Activated naive CD4-positive, alpha-beta T cell treated with Interleukin-2 at 50 U/mL for 16 hours (primary cell): ENCODE data around the gene BRD2.
A peak's percentile ranks its signal among the peaks of the same experiment; 100 is the strongest.

ENCODE experiments used
- DNase-seq: peaks from one replicate; pipeline ENCODE4 v3.0.0-alpha.2; 2020

The BRD2 gene

DNA sequence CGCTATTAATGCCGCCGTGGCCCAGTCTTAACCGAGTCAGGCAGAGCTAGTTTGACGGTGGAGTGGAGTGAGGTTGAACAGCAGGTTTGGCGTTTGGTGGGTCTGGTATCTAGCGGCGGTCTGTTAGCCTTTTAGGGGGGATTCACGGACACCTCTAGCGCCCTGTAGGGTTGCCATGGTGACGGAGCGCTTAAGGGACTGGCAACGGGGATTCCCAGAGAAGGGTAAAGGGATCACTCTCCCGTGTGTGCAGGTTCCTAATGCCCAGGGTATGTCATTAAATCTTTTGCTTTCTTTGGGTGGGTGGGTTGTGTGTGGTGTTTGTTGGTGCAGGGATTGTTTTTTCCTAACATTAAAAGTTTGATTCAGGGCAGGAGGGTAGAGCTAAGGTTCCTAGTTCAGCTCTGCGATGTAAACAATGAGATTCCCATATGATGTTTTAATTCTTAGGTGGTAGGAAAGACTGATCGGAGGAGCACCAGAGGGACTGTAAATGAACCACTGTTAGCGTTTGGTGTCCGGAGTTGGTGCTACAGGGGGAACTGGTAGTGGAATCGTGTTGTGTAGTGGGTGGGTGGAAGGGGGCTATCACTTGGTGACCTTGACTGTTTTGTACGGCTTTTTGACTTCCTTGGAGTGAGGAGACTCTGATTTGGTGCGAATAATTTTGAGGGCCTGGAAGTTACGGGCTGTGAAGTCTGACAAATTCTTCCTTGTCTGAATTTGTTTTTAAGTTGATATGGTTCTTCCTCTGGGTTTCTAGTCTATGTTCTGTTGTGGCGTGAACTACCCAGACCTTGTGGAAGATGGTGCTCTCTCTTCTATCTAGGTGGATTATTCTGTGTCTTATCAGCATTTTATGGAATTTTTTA lies 5.0 kb downstream of the BRD2 start:
- DNase-seq = peak; percentile 49

DNA sequence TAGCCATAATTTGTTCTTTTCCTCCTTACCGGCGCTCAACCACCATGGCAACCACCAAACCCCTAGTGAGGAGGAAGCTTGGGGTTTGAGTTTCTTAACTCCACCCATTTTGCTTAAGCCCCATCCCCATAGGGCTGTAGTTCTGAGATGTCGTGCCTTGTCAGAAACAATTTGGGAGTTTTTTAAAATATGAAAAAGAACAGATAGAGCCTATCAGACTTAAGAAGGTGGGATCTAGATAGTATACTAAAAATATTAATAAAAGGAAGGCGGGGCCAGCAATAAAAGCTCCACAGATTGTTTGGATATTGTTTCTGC lies 5.6 kb downstream of the BRD2 start:
- DNase-seq = peak; percentile 31

DNA sequence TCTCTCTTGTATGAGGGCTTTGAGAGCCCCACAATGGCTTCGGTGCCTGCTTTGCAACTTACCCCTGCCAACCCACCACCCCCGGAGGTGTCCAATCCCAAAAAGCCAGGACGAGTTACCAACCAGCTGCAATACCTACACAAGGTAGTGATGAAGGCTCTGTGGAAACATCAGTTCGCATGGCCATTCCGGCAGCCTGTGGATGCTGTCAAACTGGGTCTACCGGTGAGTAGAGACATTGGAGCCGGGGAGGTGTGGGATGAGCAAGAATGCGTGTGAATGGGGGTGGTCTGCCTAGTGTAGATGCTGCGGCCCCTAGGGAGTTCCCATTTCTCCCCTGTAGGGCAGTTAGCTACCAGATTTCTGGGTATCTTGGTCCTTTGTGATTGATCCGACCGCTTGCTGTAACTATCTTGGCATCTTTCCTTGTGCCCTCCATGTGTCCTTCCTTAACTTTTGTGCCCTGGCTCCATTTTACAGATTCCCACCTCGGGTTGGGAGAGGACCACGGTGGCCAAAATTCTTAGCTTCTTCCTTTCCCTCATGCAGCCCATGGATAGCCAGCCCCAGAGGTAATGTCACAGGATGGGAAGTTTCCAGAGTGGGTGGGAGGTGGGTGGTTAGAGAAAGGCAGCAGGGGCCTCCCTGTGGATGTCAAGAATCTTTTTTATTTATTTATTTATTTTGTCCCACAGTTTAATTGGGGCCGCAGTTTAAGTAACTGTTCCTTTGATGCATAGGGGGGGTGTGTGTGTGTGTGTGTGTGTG lies 6.3 kb downstream of the BRD2 start:
- no peak for DNase-seq

DNA sequence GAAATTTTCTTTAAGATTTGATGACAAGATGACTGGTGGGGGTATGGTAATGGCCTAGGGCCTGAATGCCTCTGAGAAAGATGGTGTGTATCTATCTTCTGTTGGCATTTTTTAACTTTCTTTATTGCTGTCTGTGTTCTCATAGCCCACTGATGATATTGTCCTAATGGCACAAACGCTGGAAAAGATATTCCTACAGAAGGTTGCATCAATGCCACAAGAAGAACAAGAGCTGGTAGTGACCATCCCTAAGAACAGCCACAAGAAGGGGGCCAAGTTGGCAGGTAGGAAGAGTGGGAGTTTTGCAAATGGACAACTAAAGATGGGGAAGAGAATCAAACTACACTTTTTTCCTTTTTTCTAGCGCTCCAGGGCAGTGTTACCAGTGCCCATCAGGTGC lies 7.5 kb downstream of the BRD2 start:
- DNase-seq = no peak

DNA sequence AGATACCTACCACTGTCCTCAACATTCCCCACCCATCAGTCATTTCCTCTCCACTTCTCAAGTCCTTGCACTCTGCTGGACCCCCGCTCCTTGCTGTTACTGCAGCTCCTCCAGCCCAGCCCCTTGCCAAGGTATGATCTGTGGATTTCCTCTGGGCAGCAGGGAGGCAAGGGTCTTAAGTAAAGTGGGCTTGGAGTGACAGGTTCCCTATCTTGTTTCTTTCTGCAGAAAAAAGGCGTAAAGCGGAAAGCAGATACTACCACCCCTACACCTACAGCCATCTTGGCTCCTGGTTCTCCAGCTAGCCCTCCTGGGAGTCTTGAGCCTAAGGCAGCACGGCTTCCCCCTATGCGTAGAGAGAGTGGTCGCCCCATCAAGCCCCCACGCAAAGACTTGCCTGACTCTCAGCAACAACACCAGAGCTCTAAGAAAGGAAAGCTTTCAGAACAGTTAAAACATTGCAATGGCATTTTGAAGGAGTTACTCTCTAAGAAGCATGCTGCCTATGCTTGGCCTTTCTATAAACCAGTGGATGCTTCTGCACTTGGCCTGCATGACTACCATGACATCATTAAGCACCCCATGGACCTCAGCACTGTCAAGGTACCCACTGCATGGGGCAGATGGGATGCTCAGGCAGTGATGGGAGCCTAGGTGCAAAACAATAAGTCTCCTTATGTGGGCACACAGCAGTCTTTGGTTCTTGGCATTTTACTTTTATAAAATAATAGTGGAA lies 8.1 kb downstream of the BRD2 start:
- no peak for DNase-seq

DNA sequence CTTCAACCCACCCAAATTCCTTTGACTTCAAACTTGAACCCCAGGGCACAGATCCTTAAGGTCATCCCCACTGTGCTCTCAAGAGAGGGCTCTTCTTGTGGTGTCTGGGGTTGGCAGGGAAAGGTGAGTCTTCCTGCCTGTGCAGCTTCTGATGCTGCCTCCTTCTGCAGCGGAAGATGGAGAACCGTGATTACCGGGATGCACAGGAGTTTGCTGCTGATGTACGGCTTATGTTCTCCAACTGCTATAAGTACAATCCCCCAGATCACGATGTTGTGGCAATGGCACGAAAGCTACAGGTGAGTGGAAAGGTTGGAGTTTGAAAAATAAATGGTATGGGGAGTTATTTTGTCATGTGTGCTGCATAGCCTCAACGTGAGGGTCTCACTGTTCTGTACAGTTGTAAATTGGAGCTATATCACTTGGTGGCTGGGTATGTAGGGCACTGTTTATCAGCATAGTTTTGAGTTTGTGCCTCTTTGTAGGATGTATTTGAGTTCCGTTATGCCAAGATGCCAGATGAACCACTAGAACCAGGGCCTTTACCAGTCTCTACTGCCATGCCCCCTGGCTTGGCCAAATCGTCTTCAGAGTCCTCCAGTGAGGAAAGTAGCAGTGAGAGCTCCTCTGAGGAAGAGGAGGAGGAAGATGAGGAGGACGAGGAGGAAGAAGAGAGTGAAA lies 9.0 kb downstream of the BRD2 start:
- DNase-seq = no peak

DNA sequence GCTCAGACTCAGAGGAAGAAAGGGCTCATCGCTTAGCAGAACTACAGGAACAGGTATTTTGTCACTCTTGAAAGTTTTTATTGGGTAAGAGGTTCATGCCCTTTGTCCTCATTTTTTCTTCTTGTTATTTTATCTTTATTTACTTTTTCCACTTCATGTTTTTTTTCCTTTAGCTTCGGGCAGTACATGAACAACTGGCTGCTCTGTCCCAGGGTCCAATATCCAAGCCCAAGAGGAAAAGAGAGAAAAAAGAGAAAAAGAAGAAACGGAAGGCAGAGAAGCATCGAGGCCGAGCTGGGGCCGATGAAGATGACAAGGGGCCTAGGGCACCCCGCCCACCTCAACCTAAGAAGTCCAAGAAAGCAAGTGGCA lies 9.5 kb downstream of the BRD2 start:
- DNase-seq = no peak

DNA sequence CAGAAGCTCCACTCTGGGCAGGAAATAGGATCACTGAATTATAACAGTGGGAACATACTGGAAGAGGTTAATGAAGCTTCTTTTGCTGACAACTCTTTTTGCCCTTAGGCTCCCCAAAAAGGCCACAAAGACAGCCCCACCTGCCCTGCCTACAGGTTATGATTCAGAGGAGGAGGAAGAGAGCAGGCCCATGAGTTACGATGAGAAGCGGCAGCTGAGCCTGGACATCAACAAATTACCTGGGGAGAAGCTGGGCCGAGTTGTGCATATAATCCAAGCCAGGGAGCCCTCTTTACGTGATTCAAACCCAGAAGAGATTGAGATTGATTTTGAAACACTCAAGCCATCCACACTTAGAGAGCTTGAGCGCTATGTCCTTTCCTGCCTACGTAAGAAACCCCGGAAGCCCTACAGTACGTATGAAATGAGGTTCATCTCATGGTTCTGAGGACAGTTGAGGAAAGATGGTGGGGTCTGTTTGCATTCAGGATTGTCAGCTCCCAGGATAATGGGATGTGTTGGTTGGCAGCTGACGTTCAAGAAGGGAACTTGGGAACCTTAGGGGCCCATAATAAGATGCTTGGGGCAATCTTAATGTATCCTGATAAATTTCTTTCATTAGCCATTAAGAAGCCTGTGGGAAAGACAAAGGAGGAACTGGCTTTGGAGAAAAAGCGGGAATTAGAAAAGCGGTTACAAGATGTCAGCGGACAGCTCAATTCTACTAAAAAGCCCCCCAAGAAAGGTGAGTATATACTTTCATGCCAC lies 11.5 kb downstream of the BRD2 start:
- no peak for DNase-seq

DNA sequence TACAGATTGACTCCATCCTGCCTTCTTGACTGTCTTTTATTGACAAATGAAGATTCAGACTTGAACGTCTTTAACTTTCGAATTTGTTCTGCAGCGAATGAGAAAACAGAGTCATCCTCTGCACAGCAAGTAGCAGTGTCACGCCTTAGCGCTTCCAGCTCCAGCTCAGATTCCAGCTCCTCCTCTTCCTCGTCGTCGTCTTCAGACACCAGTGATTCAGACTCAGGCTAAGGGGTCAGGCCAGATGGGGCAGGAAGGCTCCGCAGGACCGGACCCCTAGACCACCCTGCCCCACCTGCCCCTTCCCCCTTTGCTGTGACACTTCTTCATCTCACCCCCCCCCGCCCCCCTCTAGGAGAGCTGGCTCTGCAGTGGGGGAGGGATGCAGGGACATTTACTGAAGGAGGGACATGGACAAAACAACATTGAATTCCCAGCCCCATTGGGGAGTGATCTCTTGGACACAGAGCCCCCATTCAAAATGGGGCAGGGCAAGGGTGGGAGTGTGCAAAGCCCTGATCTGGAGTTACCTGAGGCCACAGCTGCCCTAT lies 12.2 kb downstream of the BRD2 start:
- no peak for DNase-seq

DNA sequence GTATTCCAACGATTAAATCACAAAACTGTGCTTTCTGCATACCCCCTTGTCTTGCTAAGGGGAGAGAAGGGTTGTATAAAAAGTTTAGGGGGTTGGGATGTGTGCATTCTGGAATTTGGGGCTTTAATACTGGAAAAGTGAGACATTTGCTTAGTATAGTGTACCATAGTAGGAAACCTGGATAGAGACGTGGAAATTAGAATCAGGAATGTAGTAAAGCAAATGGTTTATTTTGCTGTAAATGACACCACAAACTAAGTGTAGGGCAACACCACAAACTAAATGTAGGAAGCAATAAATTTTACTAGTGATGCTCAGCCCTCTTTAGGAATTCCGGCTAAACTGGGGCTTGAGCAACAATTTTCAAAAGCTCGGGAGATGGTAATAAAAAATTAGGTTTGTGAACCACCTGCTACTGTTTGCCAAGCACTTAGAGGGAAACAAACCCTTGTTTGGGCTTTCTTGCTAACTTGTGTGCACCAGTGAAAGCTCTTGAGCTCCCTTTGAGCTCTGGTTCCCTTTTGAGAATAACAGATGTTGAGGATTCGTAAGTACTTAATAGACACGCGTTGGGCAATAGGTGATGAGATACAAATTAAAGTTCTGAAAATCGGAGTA lies 13.8 kb downstream of the BRD2 start:
- DNase-seq = no peak

DNA sequence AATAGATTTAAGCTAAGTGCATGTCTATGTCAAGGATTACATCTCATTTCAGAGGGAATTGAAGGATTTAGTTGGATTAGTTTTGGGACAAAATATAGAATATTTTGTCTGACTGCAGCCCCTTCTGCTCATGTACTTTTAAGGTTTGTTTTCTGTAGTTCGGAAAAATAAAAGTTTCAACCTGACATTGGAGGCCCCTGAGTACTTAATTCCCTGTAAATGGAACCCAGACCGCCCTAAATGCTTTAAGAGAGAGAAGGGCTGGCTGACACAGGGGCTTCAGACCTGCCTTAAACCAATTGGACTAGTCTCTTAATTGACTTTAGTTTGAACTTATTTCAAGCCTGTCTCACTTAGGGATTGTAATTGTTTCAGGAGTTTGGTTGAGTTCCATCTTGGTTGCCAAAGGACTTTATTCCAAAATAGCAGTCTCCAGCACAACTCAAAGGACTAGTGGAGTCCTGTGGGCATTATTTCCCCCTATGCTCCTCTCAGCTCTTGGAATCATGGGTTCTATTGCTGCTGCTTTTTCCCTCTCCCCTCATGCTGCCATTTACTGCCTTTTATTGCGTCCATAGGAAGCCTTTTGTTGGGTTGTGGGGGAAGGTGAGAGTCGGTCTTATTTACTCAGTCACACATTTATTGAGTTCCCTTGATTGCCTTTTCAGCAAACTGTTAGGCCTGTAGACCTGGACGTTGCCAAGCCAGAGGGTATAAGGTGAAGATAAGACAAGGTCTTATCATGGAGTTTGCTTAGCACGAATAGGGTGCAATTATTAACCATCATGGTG lies 14.5 kb downstream of the BRD2 start:
- no peak for DNase-seq

DNA sequence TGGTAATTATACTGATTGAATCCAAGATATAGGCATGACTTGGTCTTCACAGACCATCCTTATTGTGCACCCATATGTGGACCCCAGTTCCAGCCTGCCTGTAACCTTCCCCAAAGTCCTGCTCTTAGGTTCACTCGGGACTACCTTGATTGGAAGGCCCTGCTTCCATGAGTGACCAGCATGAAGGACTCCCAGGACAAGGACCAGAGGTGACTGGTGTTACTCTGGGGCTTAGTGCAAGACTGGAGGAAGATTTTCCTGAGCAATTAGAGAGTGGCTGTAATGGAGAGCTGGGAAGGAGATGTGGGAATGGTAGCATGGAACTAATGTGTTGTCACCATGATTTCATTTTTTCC lies 15.1 kb downstream of the BRD2 start:
- no peak for DNase-seq

DNA sequence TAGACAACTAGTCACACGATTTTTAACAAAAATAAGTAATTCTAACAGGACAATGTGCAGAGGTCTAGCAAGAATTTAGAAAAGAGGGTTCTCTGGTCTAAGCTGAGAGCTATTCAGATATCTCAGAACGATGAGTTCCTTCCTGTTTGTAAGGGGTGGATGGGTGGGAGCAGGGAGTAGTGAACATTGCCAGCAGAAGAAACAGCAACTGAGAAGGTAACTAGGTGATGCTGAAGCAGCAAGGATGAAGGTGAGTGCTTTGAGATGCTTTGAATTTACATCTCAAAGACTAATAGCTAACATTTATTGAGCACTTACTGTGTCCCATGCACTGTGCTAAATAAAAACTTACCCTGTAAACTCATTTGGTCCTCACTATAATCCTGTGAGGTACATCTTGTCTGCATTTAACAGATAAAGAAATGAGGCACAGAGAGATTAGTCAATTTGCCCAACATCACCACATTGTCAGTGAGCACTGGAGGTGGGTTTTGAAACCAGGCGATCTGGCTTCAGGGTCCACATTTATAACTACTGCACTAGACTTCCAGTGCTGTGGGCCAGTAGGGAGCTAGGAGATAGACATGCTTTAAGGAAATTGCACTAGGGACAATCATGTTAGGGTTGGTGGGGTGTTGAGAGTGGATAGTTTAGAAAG lies 15.7 kb downstream of the BRD2 start:
- no peak for DNase-seq

DNA sequence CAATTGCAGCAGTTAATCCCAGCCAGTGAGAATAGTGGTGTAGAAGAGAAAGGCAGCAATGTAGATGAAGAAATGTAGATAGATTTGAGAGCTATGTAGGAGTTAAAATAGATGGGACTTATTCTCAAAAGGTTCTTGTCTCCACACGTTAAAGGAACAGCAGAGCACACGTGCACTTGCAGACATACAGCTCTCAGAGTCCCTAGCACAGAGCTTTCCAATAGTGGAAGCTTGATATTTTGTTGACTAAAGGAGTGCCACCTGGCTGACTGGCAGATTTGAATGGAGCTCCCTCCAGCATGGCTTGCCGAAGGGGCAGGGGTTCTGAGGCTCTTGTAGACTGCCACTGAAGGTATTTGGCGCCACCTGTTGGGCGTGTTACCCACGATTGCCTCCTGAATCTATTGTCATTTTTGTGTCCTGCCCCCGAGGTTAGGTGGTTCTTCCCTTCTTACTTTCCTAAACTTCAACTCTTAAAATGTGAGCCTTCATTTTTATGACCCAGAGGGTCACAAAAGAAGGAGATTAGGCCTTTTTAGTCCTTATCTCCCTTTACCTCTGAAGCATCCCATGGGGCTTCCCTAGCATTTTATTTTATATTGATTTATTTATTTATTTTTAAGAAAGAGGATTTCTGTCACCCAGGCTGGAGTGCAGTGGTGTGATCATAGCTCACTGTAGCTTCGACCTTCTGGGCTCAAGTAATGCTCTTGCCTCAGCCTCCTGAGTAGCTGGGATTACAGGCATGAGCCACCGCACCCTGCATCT lies 16.4 kb downstream of the BRD2 start:
- peak; percentile 91 for DNase-seq

DNA sequence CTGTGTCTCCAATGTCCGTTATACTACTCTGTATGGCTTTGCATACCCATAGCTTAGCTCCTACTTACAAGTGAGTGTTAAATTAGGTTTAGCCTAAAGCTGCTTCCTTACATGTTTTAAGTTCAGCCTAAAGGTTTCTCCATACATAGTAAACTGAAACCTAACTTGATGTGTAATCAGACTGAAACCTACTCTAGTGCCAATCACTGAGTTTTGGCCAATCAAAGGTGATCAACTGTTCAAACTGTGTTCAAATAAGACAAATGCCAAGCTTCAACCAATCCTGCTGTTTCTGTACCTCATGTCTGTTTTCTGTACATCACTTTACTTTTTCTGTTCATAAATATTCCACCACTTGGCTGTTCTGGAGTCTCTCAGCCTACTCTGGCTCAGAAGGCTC lies 21.0 kb downstream of the BRD2 start:
- no peak for DNase-seq

DNA sequence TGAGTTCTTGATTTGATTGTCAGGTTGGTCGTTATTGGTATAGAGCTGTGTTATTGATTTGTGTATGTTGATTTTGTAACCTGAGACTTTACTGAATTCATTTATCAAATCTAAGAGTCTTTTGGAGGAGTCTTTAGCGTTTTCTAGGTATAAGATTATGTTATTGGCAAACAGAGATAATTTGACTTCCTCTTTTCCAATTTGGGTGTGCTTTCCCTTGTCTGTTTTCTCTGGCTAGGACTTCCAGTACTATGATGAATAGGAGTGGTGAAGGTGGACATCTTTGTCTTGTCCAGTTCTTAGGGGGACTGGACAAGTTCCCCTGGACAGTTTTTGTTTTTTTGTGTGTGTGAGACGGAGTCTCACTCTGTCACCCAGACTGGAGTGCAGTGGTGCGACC lies 23.6 kb downstream of the BRD2 start:
- DNase-seq = no peak

DNA sequence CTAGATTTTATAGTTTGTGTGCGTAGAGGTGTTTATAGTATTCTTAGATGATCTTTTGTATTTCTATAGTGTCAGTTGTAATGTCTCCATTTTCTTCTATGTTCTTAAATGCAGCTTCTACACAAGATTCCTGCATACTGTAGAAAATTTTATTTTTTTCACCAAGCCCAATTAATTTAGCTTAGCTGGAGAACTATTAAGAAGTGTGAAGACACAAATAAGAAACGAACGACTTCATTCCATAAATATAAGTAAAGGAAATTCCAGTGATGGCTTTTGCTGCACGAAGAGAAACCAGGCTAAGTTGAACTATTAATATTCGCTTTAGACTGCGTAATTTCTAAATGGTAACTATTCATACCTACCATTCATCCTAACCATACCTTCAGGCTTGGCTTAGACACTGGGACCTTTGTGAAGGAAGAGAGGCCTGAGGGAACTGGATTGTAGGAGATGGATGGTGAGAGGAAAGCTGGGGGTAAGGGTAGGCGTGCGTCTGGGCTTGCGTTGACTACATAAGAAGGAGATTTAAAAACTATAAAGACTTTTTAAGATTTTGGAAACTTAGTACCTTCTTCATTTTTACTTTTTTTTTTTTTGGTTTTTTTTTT lies 25.1 kb downstream of the BRD2 start:
- no peak for DNase-seq

DNA sequence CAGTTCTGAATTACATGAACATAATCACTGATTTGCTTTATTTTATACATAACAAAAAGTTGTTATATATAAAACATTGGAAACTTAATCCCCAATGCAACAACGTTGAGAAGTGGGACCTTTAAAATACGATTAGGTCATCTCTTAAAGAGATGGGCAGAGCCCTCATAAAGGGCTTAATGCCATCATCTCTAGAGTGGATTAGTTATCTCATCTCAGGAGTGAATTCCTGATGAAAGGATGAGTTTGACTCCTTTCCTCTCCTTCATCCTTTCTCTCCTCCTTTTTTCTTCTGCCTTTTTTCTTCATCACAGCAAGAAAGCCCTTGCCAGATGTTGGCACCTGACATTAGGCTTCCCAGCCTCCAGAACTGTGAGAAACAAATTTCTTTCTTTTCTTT lies 27.1 kb downstream of the BRD2 start:
- no peak for DNase-seq

DNA sequence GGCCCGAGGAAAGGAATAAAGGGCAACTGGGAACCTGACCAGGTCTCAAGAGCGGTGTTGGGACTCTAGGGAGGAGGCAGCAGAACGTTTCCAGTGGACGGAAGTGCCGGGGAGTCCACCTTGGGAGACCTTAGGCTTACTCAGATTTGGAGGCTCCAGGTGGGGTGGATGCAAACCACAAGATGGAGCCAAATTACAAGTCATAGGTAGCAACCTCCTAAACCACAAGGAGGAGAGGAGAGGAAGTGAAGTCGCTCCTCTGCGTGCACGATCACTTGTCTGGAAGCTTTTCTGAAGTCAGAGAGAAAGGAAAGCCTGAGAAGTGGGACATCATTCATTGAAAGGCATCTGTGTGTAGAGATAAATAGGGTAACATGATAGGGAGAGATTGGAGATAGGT lies 31.7 kb downstream of the BRD2 start:
- DNase-seq = no peak
